Activated B cell treated with CpG ODN at 0.5 μM for 24 hours (primary cell): ENCODE measurements around the gene MYG1. TPM values are rescaled to one million over a fixed set of nuclear protein-coding genes. Genes with fewer than 3 reads are reported as not detected.
"Not testable (repeated sequence)": the region's sequence is repeated elsewhere in the genome, so short reads cannot be mapped to it uniquely, and the experiment has no call there.

Experiments
- ATAC-seq: fragments of 200-7000 bp; cut with Tn5 transposase; one replicate; pipeline ENCODE4 v1.10.0; 2021; ENCODE audit warnings: low read depth, mild to moderate bottlenecking, moderate library complexity
- CTCF ChIA-PET: fragments of 350-600 bp; sonication (Branson Sonifier 250); formaldehyde crosslinking; loops from one replicate; lab custom pipeline; 2021; ENCODE audit warnings: antibody characterized with exemption; lab: Charles Lee
- POLR2A ChIA-PET: fragments of 350-600 bp; sonication (Branson Sonifier 250); formaldehyde crosslinking; loops from one replicate; lab custom pipeline; 2021; ENCODE audit warnings: antibody characterized with exemption; lab: Charles Lee
- DNase-seq: peaks from one replicate; pipeline ENCODE4 v3.0.0; 2022
- H3K27ac Mint-ChIP-seq: one replicate; pipeline ENCODE4 v1.8.0; 2020; ENCODE audit warnings: mixed read lengths
- H3K27me3 Mint-ChIP-seq: one replicate; pipeline ENCODE4 v1.8.0; 2021; ENCODE audit warnings: mixed read lengths
- H3K36me3 Mint-ChIP-seq: one replicate; pipeline ENCODE4 v1.8.0; 2021; ENCODE audit warnings: low read depth, mixed read lengths
- H3K4me1 Mint-ChIP-seq: one replicate; pipeline ENCODE4 v1.8.0; 2021; ENCODE audit warnings: mixed read lengths
- H3K4me3 Mint-ChIP-seq: one replicate; pipeline ENCODE4 v1.8.0; 2020; ENCODE audit warnings: mild to moderate bottlenecking, mixed read lengths
- H3K9me3 Mint-ChIP-seq: one replicate; pipeline ENCODE4 v1.8.0; 2020; ENCODE audit warnings: mixed read lengths
- CTCF ChIP-seq: fragments of 200-600 bp; IDR thresholded peaks from one replicate; pipeline ENCODE4 v1.8.0; 2022; ENCODE audit warnings: antibody characterized with exemption, mild to moderate bottlenecking
- intact Hi-C: fragments of 100-400 bp; cut with micrococcal nuclease; formaldehyde crosslinking; loops from one replicate; pipeline ENCODE4 v1.15.1; 2024
- total RNA-seq: library from RNA; stranded (reverse); gene quantifications from 2 replicates; pipeline ENCODE4 v1.2.3, GENCODE V29; 2022

MYG1 gene
- total RNA-seq, 1 donor from 2014 or later, result 65.3 TPM

GRCh38 chr12:53327435-53328042, 28.0 kb downstream of the MYG1 start:
- intact Hi-C loops, result loop anchor here (10.0 kb wide), 3 partner anchors 253 to 887 kb away; partner anchors contain the start of genes CALCOCO1 and SPRYD3
- CTCF ChIA-PET, result interaction anchor here (0.7 to 11.1 kb wide), 6 partner anchors 17 to 114 kb away, joined by 3 to 148 read pairs (median 4); no protein-coding TSS in a partner anchor
- no peaks in the 10 kb centered on the region for H3K36me3 Mint-ChIP-seq
- no peak overlapping the region for H3K27ac Mint-ChIP-seq
- H3K27me3 Mint-ChIP-seq, result peaks cover 29% of the 10 kb centered on the region
- no peak for ATAC-seq
- no peak for TF ChIP-seq CTCF
- H3K9me3 Mint-ChIP-seq, result no peaks in the 10 kb centered on the region
- peak overlapping the region; percentile 22 for H3K4me3 Mint-ChIP-seq
- POLR2A ChIA-PET, result no interaction called here
- peaks cover 19% of the 10 kb centered on the region for H3K4me1 Mint-ChIP-seq
- DNase-seq, result no peak

GRCh38 chr12:53328043-53328435, 28.5 kb downstream of the MYG1 start:
- ChIA-PET POLR2A (no interaction called here), CTCF (interaction anchor here (1.7 to 11.1 kb wide), 3 partner anchors 17 to 26 kb away, joined by 3 to 148 read pairs (median 11); no protein-coding TSS in a partner anchor)
- Mint-ChIP-seq H3K9me3 (no peaks in the 10 kb centered on the region), H3K4me3 (no peak overlapping the region), H3K27ac (no peak overlapping the region), H3K27me3 (peaks cover 30% of the 10 kb centered on the region), H3K36me3 (no peaks in the 10 kb centered on the region), H3K4me1 (peaks cover 19% of the 10 kb centered on the region)
- no peak for DNase-seq
- no peak for ATAC-seq
- intact Hi-C loops, result loop anchor here (10.0 kb wide), 3 partner anchors 253 to 887 kb away; partner anchors contain the start of genes CALCOCO1 and SPRYD3
- TF ChIP-seq CTCF, result no peak

GRCh38 chr12:53330671-53331070, 31.2 kb downstream of the MYG1 start:
- Mint-ChIP-seq H3K4me3 (no peak overlapping the region), H3K27ac (no peak overlapping the region), H3K9me3 (no peaks in the 10 kb centered on the region), H3K4me1 (peaks cover 6% of the 10 kb centered on the region), H3K27me3 (peaks cover 50% of the 10 kb centered on the region), H3K36me3 (no peaks in the 10 kb centered on the region)
- DNase-seq (no peak), ATAC-seq (no peak)
- CTCF ChIA-PET, result interaction anchor here (1.1 to 11.1 kb wide), 3 partner anchors 9 to 22 kb away, joined by 3 to 148 read pairs (median 12); partner anchors contain the start of gene AAAS
- TF ChIP-seq CTCF, result no peak
- POLR2A ChIA-PET, result interaction anchor here (0.8 kb wide), 2 partner anchors 14 to 83 kb away, joined by 3 to 4 read pairs; no protein-coding TSS in a partner anchor
- intact Hi-C loops, result no loop called here

- CTCF ChIA-PET, result interaction anchor here (3.0 kb wide), 1 partner anchor 11 kb away, joined by 12 read pairs; the partner anchor contains the start of gene AAAS
- H3K4me1 Mint-ChIP-seq, H3K4me3 Mint-ChIP-seq, intact Hi-C loops, H3K27ac Mint-ChIP-seq, H3K9me3 Mint-ChIP-seq, DNase-seq, ATAC-seq, POLR2A ChIA-PET, H3K36me3 Mint-ChIP-seq: not testable (repeated sequence)
- peaks cover 60% of the 10 kb centered on the region for H3K27me3 Mint-ChIP-seq
These were observed 32.8 kb downstream of the MYG1 start for GRCh38 chr12:53332339-53332738.

- H3K27me3 Mint-ChIP-seq, result peaks cover 60% of the 10 kb centered on the region
- CTCF ChIA-PET, result interaction anchor here (3.0 kb wide), 1 partner anchor 11 kb away, joined by 12 read pairs; the partner anchor contains the start of gene AAAS
These were observed 33.2 kb downstream of the MYG1 start for GRCh38 chr12:53332744-53333143.

More at GRCh38 chr12:53332744-53333143, 33.2 kb downstream of the MYG1 start:
- Mint-ChIP-seq H3K36me3 (no peaks in the 10 kb centered on the region), H3K4me3 (no peak overlapping the region), H3K9me3 (no peaks in the 10 kb centered on the region), H3K27ac (no peak overlapping the region), H3K4me1 (peaks cover 10% of the 10 kb centered on the region)
- intact Hi-C loops, result no loop called here
- ATAC-seq (no peak), DNase-seq (no peak)
- TF ChIP-seq CTCF, result no peak
- POLR2A ChIA-PET, result interaction anchor here (0.8 kb wide), 1 partner anchor 9 kb away, joined by 3 read pairs; no protein-coding TSS in a partner anchor
